Measurements from ENCODE around the gene HEPACAM. TPM values are rescaled to one million over a fixed set of nuclear protein-coding genes. Genes with fewer than 3 reads are reported as not detected.

HEPACAM gene
- total RNA-seq, 2 donors from 2014 or later = 0.26 to 7.9 TPM

DNA sequence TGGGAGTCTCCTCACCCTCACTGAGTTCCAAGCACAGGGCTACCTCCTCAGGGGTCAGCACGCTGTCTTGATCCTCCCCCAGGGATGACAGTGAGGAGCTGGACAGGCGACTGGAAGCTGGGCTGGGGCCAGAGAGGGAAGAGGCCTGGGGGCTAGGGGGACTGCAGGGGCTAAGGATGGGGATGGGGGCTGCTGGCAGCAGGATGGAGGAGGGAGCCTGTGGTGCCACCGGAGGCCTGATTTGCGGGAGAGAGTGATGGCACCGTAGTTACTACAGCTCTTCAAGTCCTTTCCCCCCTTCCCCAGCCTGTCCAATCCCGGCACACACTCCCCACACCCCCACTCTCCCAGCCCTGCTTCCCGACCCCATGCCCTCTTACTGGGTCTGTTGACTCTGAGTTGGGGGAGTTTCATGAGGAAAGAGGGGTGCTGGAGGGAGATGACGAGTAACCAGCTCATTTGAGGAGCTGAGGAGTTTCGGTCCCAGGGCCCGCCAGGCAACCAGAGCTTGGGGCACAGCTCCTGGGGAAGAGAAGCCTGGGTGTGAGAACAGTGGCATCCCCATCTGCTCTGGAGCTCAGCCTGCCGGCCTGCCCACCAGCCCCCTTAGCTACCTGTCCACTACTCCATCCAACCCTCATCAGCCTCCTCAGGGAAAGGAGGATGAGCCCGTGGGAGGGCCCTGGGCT, 48.7 kb downstream of the HEPACAM start:
- Histone ChIP-seq H3K4me3 (no peak overlapping the region), H3K9me3 (no peaks in the 10 kb centered on the region), H3K27ac (no peak overlapping the region), H3K27me3 (no peaks in the 10 kb centered on the region), H3K4me1 (peaks cover 8% of the 10 kb centered on the region), H3K36me3 (replicated peaks in 1 of 2; ENCODE audit: insufficient read depth in 1 of 2, low read depth in 2 of 2) (no peaks in the 10 kb centered on the region)
- intact Hi-C loops (cut with DNase I) = no loop called here
- TF ChIP-seq POLR2A (IDR thresholded peaks at IDR 0.05) (no peak), CTCF (IDR thresholded peaks at IDR 0.05) (no peak)
- DNase-seq (no peak), ATAC-seq (no peak)
- 59 to 76% methylated on average over 10 to 12 of the region's 12 CpGs for WGBS, 2 donors

GRCh38 chr11:124886476-124886875, 49.4 kb downstream of the HEPACAM start:
- Histone ChIP-seq H3K27me3 (no peaks in the 10 kb centered on the region), H3K4me1 (peaks cover 9% of the 10 kb centered on the region), H3K27ac (no peak overlapping the region), H3K36me3 (replicated peaks in 1 of 2; ENCODE audit: insufficient read depth in 1 of 2, low read depth in 2 of 2) (no peaks in the 10 kb centered on the region), H3K4me3 (no peak overlapping the region), H3K9me3 (no peaks in the 10 kb centered on the region)
- ATAC-seq = no peak
- DNase-seq = no peak
- intact Hi-C loops (cut with DNase I) = no loop called here
- TF ChIP-seq POLR2A (IDR thresholded peaks at IDR 0.05) = no peak
- no peak for TF ChIP-seq CTCF (IDR thresholded peaks at IDR 0.05)
- WGBS, 2 donors = 64 to 69% methylated on average over 7 to 11 of the region's 11 CpGs

DNA sequence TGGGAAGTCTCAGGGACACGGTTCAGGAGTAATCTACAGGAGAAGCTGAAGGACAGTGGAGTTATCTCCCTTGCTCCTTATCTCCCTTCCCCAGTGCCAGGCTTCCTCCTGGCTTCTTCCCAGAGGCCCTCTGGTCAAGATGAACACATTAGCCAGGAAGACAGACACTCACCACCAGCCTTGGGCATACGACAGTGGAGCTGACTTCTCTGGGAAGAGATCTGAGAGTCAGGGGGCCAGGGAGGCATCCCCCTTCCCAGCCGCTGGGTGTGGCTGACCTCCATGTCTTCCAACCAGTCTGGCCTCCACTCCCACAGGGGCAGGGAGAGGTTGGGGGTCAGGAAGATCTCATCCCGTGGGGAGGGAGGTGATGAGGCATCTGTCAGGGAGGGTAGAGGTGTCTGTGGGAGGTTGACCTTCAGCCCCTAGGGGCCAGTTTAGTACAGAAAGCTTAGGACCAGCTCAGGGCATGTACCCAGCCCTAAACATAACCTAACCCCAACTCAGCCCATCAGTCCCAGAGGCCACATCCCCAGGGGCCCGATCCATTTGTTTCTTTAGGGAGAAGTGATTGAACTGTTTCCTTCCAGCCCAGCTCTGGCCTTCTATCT, 50.9 kb downstream of the HEPACAM start:
- 42 to 53% methylated on average over 3 to 5 of the region's 5 CpGs for WGBS, 2 donors
- no peak for TF ChIP-seq CTCF (IDR thresholded peaks at IDR 0.05)
- no peak for TF ChIP-seq POLR2A (IDR thresholded peaks at IDR 0.05)
- Histone ChIP-seq H3K27ac (no peak overlapping the region), H3K4me1 (peaks cover 9% of the 10 kb centered on the region), H3K4me3 (no peak overlapping the region), H3K9me3 (no peaks in the 10 kb centered on the region), H3K27me3 (no peaks in the 10 kb centered on the region), H3K36me3 (replicated peaks in 1 of 2; ENCODE audit: insufficient read depth in 1 of 2, low read depth in 2 of 2) (no peaks in the 10 kb centered on the region)
- DNase-seq = no peak
- no peak for ATAC-seq
- intact Hi-C loops (cut with DNase I) = no loop called here

DNA sequence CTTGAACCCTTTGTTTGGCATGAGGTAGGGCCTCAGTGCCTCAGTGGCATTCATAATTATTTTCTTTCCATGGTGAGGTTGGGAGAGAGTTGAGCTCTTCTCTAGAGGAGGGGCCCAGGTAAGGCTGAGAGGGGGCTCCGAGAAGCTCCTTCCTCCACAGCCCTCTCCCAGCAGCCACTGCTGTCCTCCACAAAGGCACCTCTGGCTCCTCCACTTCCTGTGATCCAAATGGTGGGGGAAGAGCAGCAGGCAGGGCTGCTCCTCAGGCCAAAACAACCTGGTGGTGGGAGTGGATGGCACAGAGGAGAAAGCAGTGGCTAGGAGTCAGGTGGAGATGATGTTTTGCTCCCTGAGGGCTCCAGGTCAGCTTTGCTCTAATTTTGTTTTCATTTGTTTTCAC, 51.5 kb downstream of the HEPACAM start:
- Histone ChIP-seq H3K9me3 (no peaks in the 10 kb centered on the region), H3K27ac (no peak overlapping the region), H3K36me3 (replicated peaks in 1 of 2; ENCODE audit: insufficient read depth in 1 of 2, low read depth in 2 of 2) (no peaks in the 10 kb centered on the region), H3K4me3 (no peak overlapping the region), H3K4me1 (peaks cover 9% of the 10 kb centered on the region), H3K27me3 (no peaks in the 10 kb centered on the region)
- TF ChIP-seq CTCF (IDR thresholded peaks at IDR 0.05) (no peak), POLR2A (IDR thresholded peaks at IDR 0.05) (no peak)
- no peak for ATAC-seq
- no peak for DNase-seq
- intact Hi-C loops (cut with DNase I) = no loop called here
- 88 to 100% methylated on average over 1 of the region's 1 CpG for WGBS, 2 donors

Data from body of pancreas (tissue), 4 donors.